Measurements from ENCODE around the gene SMPD4.
"Not testable (repeated sequence)": the region's sequence is repeated elsewhere in the genome, so short reads cannot be mapped to it uniquely, and the experiment has no call there.

SMPD4 gene, protein sequence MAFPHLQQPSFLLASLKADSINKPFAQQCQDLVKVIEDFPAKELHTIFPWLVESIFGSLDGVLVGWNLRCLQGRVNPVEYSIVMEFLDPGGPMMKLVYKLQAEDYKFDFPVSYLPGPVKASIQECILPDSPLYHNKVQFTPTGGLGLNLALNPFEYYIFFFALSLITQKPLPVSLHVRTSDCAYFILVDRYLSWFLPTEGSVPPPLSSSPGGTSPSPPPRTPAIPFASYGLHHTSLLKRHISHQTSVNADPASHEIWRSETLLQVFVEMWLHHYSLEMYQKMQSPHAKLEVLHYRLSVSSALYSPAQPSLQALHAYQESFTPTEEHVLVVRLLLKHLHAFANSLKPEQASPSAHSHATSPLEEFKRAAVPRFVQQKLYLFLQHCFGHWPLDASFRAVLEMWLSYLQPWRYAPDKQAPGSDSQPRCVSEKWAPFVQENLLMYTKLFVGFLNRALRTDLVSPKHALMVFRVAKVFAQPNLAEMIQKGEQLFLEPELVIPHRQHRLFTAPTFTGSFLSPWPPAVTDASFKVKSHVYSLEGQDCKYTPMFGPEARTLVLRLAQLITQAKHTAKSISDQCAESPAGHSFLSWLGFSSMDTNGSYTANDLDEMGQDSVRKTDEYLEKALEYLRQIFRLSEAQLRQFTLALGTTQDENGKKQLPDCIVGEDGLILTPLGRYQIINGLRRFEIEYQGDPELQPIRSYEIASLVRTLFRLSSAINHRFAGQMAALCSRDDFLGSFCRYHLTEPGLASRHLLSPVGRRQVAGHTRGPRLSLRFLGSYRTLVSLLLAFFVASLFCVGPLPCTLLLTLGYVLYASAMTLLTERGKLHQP

DNA sequence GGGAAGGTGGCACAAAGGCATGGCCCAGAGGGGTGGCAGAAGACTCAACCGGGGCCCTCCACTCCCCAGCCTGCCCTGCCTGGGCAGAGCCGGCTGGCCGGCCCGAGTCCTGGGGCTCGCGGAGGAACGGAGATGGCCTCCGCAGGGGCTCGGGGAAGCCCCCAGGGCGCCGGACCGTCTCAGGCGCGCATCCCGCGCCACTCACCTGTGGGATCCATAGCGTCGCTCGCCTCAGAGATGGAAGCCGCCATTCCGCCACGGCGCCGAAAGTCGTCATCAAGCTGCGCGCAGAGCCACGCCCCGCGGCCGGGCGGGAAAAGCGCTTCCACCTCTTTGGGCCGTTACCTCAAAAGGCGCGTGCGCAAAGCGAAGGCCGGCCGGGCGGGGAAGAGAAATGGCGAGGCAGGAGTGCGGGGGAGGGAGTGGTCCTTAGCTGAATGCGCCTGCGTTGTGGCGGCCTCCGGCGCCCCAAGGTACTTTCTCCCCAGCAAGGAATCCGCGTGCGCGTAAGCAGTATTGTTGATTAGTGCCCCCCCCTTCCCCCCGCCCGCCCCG, at the start of gene SMPD4:
Gene SMPD4, minus strand, starts transcription at position 278 of the 555 bp plus-strand sequence. CDS start 5,010 bp downstream, outside the sequence.
- H3K27ac ChIP-seq = peak within 1 kb of the TSS; percentile 88 to 91
- H3K4me1 ChIP-seq = peaks cover 0 to 31% (median 18%) of the 10 kb centered on the region in 4 donors
- peak within 1 kb of the TSS; percentile 97 for H3K4me3 ChIP-seq
- peak; percentile 96 to 98 for DNase-seq
- H3K9me3 ChIP-seq = no peaks in the 10 kb centered on the region
- TF ChIP-seq, protein P1, sequence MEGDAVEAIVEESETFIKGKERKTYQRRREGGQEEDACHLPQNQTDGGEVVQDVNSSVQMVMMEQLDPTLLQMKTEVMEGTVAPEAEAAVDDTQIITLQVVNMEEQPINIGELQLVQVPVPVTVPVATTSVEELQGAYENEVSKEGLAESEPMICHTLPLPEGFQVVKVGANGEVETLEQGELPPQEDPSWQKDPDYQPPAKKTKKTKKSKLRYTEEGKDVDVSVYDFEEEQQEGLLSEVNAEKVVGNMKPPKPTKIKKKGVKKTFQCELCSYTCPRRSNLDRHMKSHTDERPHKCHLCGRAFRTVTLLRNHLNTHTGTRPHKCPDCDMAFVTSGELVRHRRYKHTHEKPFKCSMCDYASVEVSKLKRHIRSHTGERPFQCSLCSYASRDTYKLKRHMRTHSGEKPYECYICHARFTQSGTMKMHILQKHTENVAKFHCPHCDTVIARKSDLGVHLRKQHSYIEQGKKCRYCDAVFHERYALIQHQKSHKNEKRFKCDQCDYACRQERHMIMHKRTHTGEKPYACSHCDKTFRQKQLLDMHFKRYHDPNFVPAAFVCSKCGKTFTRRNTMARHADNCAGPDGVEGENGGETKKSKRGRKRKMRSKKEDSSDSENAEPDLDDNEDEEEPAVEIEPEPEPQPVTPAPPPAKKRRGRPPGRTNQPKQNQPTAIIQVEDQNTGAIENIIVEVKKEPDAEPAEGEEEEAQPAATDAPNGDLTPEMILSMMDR (IDR thresholded peaks at IDR 0.05) = no peak
- H3K27me3 ChIP-seq = no peaks in the 10 kb centered on the region
- peaks cover 0 to 10% (median 3%) of the 10 kb centered on the region in 3 donors for H3K36me3 ChIP-seq
- intact Hi-C loops (cut with DNase I; ENCODE audit: low total_unique reads) = loop anchor here (5.0 to 10.0 kb wide), 2 partner anchors 161 to 913 kb away; partner anchors contain the start of genes FAM168B and IMP4

DNA sequence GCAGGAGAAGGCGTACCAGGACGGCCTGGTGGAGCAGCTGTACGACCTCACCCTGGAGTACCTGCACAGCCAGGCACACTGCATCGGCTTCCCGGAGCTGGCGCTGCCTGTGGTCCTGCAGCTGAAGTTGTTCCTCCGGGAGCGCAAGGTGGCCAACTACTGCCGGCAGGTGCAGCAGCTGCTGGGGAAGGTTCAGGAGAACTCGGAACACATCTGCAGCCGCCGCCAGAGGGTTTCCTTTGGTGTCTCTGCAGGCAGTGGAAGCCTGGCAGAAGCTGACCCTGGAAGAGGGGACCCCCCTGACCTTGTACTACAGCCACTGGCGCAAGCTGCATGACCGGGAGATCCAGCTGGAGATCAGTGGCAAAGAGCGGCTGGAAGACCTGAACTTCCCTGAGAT, 49.5 kb upstream of the SMPD4 start:
- intact Hi-C loops (cut with DNase I; ENCODE audit: low total_unique reads); H3K27ac ChIP-seq; DNase-seq: not testable (repeated sequence)

DNA sequence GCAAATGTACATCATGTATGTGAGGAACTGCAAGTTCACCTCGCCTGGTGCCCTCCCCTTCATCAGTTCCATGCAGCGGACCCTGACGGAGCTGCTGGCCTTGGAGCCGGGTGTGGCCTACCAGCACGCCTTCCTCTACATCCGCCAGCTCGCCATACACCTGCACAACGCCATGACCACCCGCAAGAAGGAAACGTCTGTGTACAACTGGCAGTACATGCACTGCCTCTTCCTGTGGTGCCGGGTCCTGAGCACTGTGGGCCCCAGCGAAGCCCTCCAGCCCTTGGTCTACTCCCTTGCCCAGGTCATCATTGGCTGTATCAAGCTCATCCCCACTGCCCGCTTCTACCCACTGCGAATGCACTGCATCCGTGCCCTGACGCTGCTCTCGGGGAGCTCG, 49.0 kb upstream of the SMPD4 start:
- H3K36me3 ChIP-seq; H3K27ac ChIP-seq; H3K9me3 ChIP-seq; H3K4me1 ChIP-seq; H3K4me3 ChIP-seq; intact Hi-C loops (cut with DNase I; ENCODE audit: low total_unique reads); DNase-seq: not testable (repeated sequence)
- H3K27me3 ChIP-seq = peaks cover 0 to 19% of the 10 kb centered on the region in 2 donors

More for the DNA sequence above, 49.5 kb upstream of the SMPD4 start:
- not testable (repeated sequence) for H3K9me3 ChIP-seq, H3K4me1 ChIP-seq, H3K36me3 ChIP-seq, H3K4me3 ChIP-seq
- peaks cover 0 to 19% of the 10 kb centered on the region in 2 donors for H3K27me3 ChIP-seq

DNA sequence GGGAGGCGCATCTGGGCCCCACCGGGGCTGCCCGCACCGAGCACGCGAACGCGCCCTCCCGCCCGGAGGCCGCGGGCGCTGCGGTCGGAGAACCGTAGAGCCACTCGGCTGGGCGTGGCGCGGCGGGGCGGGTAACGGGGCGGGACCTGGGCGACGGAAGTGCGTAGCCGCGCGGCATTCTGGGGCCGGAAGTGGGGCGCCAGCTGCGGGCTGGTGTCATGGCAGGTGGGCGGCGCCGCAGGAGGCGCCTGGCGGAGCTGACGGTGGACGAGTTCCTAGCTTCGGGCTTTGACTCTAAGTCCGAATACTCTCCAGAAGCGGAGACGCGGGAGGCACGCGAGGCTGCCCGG, 47.7 kb upstream of the SMPD4 start:
- H3K4me3 ChIP-seq; H3K9me3 ChIP-seq; H3K4me1 ChIP-seq; DNase-seq; H3K27ac ChIP-seq; H3K36me3 ChIP-seq; intact Hi-C loops (cut with DNase I; ENCODE audit: low total_unique reads): not testable (repeated sequence)
- peaks cover 0 to 19% of the 10 kb centered on the region in 2 donors for H3K27me3 ChIP-seq

DNA sequence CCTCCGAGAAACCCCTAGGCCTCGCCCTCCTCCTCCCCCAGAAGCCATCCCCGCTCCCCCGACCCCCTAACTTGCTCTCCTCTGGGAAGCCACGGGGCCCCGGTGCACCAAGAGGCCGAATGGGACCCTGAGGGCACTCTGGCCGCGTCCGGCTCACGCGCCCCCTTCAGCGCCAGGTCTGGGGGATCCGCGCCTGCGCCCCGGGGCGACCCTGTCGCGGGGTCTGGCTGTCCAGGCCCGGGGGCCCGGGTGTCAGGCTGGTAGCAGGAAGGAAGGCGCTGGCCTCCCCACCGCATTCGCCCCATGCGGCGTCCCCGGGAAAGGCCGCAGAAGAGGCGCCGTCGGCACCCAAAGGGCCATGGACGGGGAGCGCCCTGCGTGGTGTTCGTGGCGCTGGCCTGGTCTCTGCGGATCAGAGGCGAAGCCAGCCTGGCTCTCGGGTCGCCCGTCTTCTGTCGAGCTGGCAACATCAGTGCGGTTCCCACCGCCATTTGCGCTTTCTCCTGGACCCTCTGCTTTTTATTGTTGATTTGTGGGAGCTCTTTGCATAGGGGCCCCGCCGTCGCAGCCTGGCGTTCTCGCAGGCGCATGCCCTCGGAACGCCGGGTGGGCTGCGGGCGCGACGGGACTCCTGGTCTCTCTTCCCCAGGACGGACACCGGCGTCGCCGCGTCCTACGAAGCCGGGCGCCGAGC, 47.2 kb upstream of the SMPD4 start:
- H3K4me3 ChIP-seq; H3K4me1 ChIP-seq; H3K27ac ChIP-seq; H3K9me3 ChIP-seq; intact Hi-C loops (cut with DNase I; ENCODE audit: low total_unique reads); DNase-seq; H3K36me3 ChIP-seq: not testable (repeated sequence)
- H3K27me3 ChIP-seq = peaks cover 0 to 19% of the 10 kb centered on the region in 2 donors

DNA sequence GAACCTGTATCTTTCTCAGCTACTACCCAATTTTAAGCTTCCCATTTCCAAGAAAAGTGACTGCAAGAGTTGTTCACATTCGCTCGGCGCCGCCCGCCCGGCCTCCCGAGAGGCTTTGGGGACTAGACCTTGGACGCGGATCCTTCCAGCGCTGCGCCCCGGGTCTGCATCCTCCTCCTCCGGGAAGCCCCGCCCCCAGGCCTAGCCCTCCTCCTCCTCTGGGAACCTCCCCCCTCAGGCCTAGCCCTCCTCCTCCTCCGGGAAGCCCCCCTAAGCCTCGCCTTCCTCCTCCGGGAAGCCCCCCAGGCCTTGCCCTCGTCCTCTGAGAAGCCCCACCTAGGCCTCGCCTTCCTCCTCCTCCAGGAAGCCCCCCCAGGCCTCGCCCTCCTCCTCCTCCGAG, 46.6 kb upstream of the SMPD4 start:
- H3K4me3 ChIP-seq; H3K9me3 ChIP-seq; intact Hi-C loops (cut with DNase I; ENCODE audit: low total_unique reads); H3K4me1 ChIP-seq; DNase-seq; H3K27ac ChIP-seq; H3K36me3 ChIP-seq: not testable (repeated sequence)
- H3K27me3 ChIP-seq = peaks cover 0 to 19% of the 10 kb centered on the region in 2 donors

DNA sequence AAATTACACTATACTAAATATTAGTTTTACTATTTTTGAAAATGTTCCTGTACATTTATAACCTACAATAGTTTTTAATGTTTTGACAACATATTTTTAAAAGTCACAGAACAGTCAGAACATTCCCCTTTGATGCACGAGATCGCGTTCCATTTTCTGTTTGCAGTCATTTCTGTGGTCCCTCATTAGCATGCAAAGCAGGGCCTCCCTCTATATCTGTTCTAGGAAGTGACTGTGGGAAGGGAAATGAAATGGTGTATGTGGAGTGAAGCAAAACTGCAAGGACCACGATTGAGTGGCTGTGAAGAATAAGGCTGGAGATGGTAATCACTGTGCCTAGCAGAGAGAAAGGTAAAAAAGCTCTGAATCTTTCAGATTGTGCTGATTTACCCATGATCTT, 41.1 kb upstream of the SMPD4 start:
- H3K27ac ChIP-seq; DNase-seq; intact Hi-C loops (cut with DNase I; ENCODE audit: low total_unique reads); H3K36me3 ChIP-seq; H3K9me3 ChIP-seq; H3K4me1 ChIP-seq; H3K27me3 ChIP-seq; H3K4me3 ChIP-seq: not testable (repeated sequence)

DNA sequence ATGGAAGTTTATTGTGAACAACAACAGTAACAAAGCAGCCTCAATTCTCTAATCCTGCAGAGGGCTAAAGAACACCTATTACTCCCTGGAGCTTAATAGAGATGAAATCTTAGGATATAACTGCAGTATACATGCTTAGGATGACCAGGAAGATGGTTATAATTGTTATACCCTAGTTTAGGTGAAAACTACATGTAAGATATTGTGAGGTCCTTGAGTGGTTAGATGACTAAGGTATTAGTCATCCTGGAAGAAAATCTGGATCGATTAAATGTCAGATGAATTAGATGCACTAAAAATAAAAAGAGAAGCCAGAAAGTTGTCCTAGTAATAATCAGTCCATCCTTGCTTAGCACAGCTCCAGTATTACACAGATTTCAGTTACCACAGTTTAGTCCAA, 39.1 kb upstream of the SMPD4 start:
- H3K4me1 ChIP-seq; H3K27me3 ChIP-seq; H3K4me3 ChIP-seq; H3K9me3 ChIP-seq; H3K36me3 ChIP-seq; DNase-seq; intact Hi-C loops (cut with DNase I; ENCODE audit: low total_unique reads); H3K27ac ChIP-seq: not testable (repeated sequence)

DNA sequence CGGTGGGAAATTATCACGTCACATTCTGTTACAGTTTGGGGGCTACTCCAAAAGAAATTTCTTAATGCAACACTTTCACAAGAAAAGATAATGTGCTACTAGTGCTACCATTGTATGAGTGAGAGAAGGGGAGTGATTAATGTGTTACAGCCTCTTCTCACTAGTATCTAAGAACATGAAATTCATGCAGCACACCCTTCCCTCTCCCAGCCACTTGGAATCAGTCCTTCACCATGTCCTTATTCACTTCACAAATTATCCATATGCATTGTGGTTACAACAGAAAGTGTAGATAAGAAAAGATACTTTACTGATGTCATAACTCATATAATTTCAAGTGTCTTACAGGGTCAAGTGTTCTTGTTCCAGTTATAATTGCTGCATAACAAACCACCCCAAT, 37.7 kb upstream of the SMPD4 start:
- H3K27me3 ChIP-seq; H3K9me3 ChIP-seq; DNase-seq; H3K4me3 ChIP-seq; H3K36me3 ChIP-seq; H3K4me1 ChIP-seq; H3K27ac ChIP-seq; intact Hi-C loops (cut with DNase I; ENCODE audit: low total_unique reads): not testable (repeated sequence)

DNA sequence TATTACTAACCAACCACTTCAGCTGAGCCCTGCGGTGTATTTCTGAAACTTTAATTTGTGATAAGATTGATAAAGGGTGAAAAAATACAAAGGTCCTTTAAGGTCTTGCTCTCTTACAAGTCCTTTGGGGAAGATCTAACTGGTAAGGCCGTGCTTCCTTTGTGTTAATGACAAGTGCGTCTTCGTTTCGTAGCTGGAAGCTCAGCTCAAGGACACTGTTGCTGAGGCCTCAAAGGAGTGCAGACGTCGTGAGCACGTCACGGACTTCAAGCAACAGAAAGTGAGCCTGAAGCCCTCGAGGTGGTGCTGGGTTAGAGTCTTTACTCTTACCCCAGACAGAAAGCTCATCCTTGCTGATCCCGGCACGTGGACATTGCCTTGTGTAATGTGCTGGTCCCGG, 25.6 kb upstream of the SMPD4 start:
- H3K9me3 ChIP-seq; H3K27ac ChIP-seq; H3K27me3 ChIP-seq; H3K4me3 ChIP-seq; intact Hi-C loops (cut with DNase I; ENCODE audit: low total_unique reads); H3K4me1 ChIP-seq; H3K36me3 ChIP-seq; DNase-seq: not testable (repeated sequence)

DNA sequence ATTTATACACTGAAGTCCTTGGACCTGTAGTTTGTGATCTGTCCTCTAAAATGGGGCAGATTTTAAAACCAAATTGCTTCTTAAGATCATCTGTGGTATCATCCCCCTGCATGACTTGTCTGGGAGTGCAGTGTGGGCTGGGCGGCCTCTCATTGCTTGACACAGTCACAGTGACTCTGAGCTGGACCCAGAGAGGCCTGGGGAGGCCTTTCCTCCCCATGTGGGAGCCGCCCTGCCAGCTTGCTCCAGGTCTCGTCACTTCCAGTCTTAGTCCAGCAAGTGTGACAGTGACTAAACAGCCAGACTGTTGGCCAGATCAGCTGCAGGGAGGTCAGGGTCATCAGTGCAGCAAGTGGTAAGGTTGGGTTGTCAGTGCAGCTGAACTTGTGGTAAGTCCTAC, 21.7 kb upstream of the SMPD4 start:
- H3K27ac ChIP-seq; H3K4me3 ChIP-seq; H3K4me1 ChIP-seq; H3K27me3 ChIP-seq; H3K9me3 ChIP-seq; DNase-seq; intact Hi-C loops (cut with DNase I; ENCODE audit: low total_unique reads); H3K36me3 ChIP-seq: not testable (repeated sequence)

DNA sequence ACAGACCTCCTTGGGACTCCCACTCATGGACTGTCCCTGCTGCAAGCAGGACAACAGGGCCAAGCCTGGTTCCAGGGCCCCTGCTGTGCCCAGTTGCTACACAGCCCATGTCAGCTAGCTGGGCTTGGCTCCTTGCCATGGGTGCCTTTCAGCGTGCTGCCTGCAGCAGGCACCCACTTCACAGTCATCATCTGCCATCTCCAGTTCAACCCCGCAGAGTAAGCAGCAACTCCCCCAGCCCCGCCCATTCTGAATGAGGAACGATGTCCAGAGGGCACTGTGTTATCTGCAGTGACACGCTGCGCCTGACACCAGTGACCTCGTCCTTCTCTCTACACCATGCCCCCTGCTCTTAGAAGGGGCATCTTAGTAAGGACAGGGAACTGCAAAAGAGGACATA, 21.1 kb upstream of the SMPD4 start:
- DNase-seq; H3K4me1 ChIP-seq; intact Hi-C loops (cut with DNase I; ENCODE audit: low total_unique reads); H3K27ac ChIP-seq; H3K4me3 ChIP-seq; H3K36me3 ChIP-seq; H3K27me3 ChIP-seq; H3K9me3 ChIP-seq: not testable (repeated sequence)
